Karpas-422 (cell line): ENCODE data around the gene TTC34. TPM values are rescaled to one million over a fixed set of nuclear protein-coding genes. Genes with fewer than 3 reads are reported as not detected.

Experiments used
- DNase-seq: peaks from one replicate; pipeline ENCODE4 v3.0.0-alpha.2; 2015
- H2AFZ ChIP-seq: fragments of 200-600 bp; sonication (generic); 2 replicates; pipeline ENCODE4 v1.6.1; 2014; ENCODE audit warnings: antibody characterized with exemption, low read length, mixed read lengths
- H3K27ac ChIP-seq: fragments of 200-600 bp; sonication (generic); 2 replicates; pipeline ENCODE4 v1.5.1; 2014; ENCODE audit warnings: mild to moderate bottlenecking, low read length, moderate library complexity
- H3K27me3 ChIP-seq: fragments of 200-600 bp; sonication (generic); 2 replicates; pipeline ENCODE4 v1.6.1; 2014; ENCODE audit warnings: low read length, mixed read lengths
- H3K36me3 ChIP-seq: fragments of 200-600 bp; sonication (generic); 2 replicates; pipeline ENCODE4 v1.6.1; 2014; ENCODE audit warnings: low read length, mixed read lengths; ENCODE audit not compliant: insufficient read depth
- H3K4me1 ChIP-seq: fragments of 200-600 bp; sonication (generic); 2 replicates; pipeline ENCODE4 v1.6.1; 2014; ENCODE audit warnings: mild to moderate bottlenecking, low read length, mixed read lengths
- H3K4me2 ChIP-seq: fragments of 200-600 bp; sonication (generic); 2 replicates; pipeline ENCODE4 v1.6.1; 2014; ENCODE audit warnings: low read length, low read depth, mild to moderate bottlenecking; ENCODE audit not compliant: poor library complexity, severe bottlenecking
- H3K4me3 ChIP-seq: fragments of 200-600 bp; sonication (generic); 2 replicates; pipeline ENCODE4 v1.5.1; 2014; ENCODE audit warnings: mild to moderate bottlenecking, antibody characterized with exemption, low read length, mixed read lengths
- H3K79me2 ChIP-seq: fragments of 200-600 bp; sonication (generic); 2 replicates; pipeline ENCODE4 v1.6.1; 2014; ENCODE audit warnings: mild to moderate bottlenecking, low read length, mixed read lengths
- H3K9ac ChIP-seq: fragments of 200-600 bp; sonication (generic); 2 replicates; pipeline ENCODE4 v1.6.0; 2014; ENCODE audit warnings: low read length
- H3K9me2 ChIP-seq: fragments of 200-600 bp; sonication (generic), shearing (Covaris generic); replicated peaks from 2 replicates; pipeline ENCODE4 v1.6.0; 2014; ENCODE audit warnings: mild to moderate bottlenecking, low read length, moderate library complexity; ENCODE audit not compliant: insufficient read depth
- H3K9me3 ChIP-seq: fragments of 300-700, 200-600 bp; sonication (generic); 2 replicates; pipeline ENCODE4 v1.6.1; 2014; ENCODE audit warnings: low read length, mixed read lengths
- H4K20me1 ChIP-seq: fragments of 200-600 bp; sonication (generic); 2 replicates; pipeline ENCODE4 v1.6.1; 2014; ENCODE audit warnings: mild to moderate bottlenecking, antibody characterized with exemption, low read length, low read depth; ENCODE audit not compliant: insufficient read depth
- total RNA-seq: library from RNA; depleted of rRNA; stranded (reverse); fragments of >200 nt; shearing (Covaris generic); gene quantifications from 2 replicates; pipeline ENCODE4 v1.2.3, GENCODE V29; 2014; ENCODE audit warnings: low replicate concordance

The TTC34 gene
- total RNA-seq, 1 experiment from 2014 or later, result 1.0 TPM

DNA sequence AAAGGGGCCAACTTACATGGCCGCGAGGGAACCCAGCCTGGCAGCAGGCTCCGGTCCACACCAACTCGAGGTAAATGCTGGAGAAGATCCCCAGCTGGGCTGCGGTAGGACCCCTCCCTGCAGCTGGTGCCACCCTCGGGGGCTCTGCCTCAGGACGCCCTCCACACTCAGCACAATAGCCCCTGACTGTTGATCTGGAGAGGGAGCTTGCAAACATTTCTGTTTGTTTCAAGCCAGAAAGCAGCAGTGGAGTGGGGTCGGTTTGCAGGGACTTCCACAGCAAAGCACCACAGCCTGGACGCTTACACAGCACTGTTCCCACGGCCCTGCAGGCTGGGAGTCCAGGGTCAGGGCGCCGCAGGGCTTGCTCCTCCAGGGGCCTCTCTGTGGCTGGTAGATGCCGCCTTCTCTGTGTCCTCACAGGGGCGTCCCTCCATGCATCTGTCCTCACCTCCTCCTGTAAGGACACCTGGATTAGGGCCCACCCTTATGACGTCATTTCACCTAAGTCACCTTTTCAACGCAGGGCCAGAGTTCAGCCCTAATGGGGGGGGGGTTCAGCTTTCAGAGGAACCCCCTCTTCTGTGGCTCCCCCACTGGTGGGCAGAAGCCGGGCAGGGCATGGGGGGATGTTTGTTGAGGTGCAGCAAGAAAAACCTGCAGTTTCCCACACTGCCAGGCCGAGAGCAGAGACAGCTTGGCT is 24.1 kb upstream of the TTC34 start:
- Histone ChIP-seq H3K27me3 (no peaks in the 10 kb centered on the region), H3K9me2 (no peaks in the 10 kb centered on the region), H3K27ac (no peak overlapping the region), H3K9me3 (0 out of 2 replicates have a peak, but pooled peaks cover 3% of the 10 kb centered on the region), H3K79me2 (no peaks in the 10 kb centered on the region), H3K4me1 (no peaks in the 10 kb centered on the region), H3K9ac (no peak overlapping the region), H2AFZ (no peak overlapping the region), H4K20me1 (no peaks in the 10 kb centered on the region; the same call in 1 of the 2 replicates), H3K36me3 (no peaks in the 10 kb centered on the region), H3K4me2 (no peak overlapping the region), H3K4me3 (no peak overlapping the region)
- DNase-seq, result no peak

DNA sequence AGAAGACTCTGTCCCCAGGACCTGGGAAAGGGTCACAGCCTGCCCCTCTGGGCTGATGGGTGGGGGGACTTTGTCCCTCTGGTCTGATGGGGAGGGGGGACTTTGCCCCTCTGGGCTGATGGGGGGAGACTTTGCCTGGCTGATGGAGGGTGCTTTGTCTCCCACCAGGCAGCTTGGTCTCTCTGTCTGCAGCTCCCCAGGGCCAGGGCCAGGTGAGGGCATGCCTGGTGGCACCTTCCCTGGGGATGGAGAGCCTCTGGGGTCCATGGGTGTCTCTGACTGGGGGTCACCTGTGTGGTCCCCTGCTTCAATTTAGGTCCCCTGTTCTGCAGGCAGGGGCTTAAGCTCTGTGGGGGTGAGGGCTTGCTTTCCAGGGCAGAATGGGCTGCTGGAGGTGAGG is 23.5 kb upstream of the TTC34 start:
- Histone ChIP-seq H3K27me3 (no peaks in the 10 kb centered on the region), H3K79me2 (no peaks in the 10 kb centered on the region), H3K9me2 (no peaks in the 10 kb centered on the region)

DNA sequence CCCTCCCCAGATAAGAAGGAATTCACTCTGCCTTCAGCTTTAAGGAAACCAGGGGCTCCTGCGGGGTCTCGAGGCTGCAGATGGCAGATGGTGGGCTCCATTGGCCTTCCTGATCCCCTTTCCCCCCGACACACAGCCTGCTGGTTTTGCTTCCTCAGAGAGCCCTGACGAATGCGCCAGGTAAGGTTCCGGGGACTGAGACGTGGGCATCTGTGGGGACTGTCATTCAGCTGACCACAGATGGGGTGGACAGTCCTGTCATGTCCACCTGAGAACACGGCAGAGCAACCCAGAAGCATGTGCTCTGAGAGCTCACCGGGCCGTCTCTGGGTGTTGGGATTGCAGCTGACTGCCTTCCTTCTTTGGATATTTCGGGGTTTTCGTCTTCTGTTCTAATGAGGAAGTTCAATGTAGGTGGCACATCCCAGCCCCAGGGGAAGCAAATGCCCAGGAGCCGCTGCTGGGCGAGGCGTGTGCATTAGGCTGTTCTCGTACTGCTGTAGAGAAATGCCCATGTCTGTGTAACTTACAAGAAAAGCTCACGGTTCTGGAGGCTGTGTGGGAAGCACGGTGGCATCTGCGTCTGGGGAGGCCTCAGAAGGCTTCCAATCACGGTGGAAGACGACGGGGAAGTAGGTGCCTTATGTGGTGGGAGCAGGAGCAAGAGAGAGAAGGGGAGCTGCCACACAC is 22.6 kb upstream of the TTC34 start:
- Histone ChIP-seq H2AFZ (no peak overlapping the region), H3K9me2 (no peaks in the 10 kb centered on the region), H3K27ac (no peak overlapping the region), H3K9ac (no peak overlapping the region), H3K4me3 (no peak overlapping the region), H3K4me1 (no peaks in the 10 kb centered on the region), H3K4me2 (no peak overlapping the region), H3K9me3 (0 out of 2 replicates have a peak, but pooled peaks cover 3% of the 10 kb centered on the region), H4K20me1 (no peaks in the 10 kb centered on the region; the same call in 1 of the 2 replicates), H3K79me2 (no peaks in the 10 kb centered on the region), H3K36me3 (no peaks in the 10 kb centered on the region), H3K27me3 (no peaks in the 10 kb centered on the region)
- no peak for DNase-seq

More for the DNA sequence above, 23.5 kb upstream of the TTC34 start:
- Histone ChIP-seq H3K4me3 (no peak overlapping the region), H3K4me2 (no peak overlapping the region), H2AFZ (no peak overlapping the region), H3K4me1 (no peaks in the 10 kb centered on the region), H4K20me1 (no peaks in the 10 kb centered on the region; the same call in 1 of the 2 replicates), H3K36me3 (no peaks in the 10 kb centered on the region), H3K27ac (no peak overlapping the region), H3K9me3 (0 out of 2 replicates have a peak, but pooled peaks cover 3% of the 10 kb centered on the region), H3K9ac (no peak overlapping the region)
- DNase-seq, result no peak

DNA sequence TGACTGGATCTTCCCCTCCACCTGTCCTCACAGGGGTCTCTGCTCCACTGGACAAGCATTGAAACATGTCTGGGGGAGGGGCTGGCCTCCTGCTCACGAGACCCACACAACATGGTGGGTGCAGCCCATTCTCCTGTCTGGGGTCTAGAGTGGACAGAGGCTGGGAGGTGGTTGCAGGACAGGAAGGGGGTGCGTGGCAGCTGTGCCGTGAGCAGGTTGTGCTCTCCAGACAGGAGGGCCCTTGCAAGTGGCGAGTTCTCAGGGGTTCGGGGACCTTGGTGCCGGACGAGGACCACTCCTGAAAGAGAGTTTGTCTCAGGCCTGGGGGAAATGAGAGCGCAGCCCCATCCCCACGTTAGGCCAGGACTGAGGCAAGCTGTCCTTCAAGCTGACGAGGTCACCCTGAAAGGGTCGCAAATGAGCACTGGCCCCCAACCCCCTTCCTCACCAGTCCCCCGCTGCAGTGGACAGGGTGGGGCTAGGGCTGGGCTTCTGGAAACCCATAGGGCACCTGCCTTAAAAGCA is 21.2 kb upstream of the TTC34 start:
- Histone ChIP-seq H3K4me3 (no peak overlapping the region), H3K9ac (no peak overlapping the region), H2AFZ (no peak overlapping the region), H3K27ac (no peak overlapping the region), H3K4me2 (no peak overlapping the region), H3K4me1 (no peaks in the 10 kb centered on the region), H3K9me3 (0 out of 2 replicates have a peak, but pooled peaks cover 3% of the 10 kb centered on the region), H3K27me3 (no peaks in the 10 kb centered on the region), H3K36me3 (no peaks in the 10 kb centered on the region), H4K20me1 (no peaks in the 10 kb centered on the region; the same call in 1 of the 2 replicates), H3K79me2 (no peaks in the 10 kb centered on the region), H3K9me2 (no peaks in the 10 kb centered on the region)
- no peak for DNase-seq

GRCh38 chr1:2821966-2822620 is 20.6 kb upstream of the TTC34 start:
- no peaks in the 10 kb centered on the region for H3K27me3 ChIP-seq
- H3K9me3 ChIP-seq, result no peaks in the 10 kb centered on the region
- no peaks in the 10 kb centered on the region; the same call in 1 of the 2 replicates for H4K20me1 ChIP-seq
- H3K9me2 ChIP-seq, result no peaks in the 10 kb centered on the region
- no peak overlapping the region for H3K9ac ChIP-seq
- no peak overlapping the region for H3K27ac ChIP-seq
- no peaks in the 10 kb centered on the region for H3K4me1 ChIP-seq
- H3K79me2 ChIP-seq, result no peaks in the 10 kb centered on the region
- H3K4me3 ChIP-seq, result no peak overlapping the region
- no peak overlapping the region for H3K4me2 ChIP-seq
- H3K36me3 ChIP-seq, result no peaks in the 10 kb centered on the region
- H2AFZ ChIP-seq, result no peak overlapping the region
- DNase-seq, result peak; percentile 62

- H3K9me3 ChIP-seq, result no peaks in the 10 kb centered on the region
- no peaks in the 10 kb centered on the region for H3K36me3 ChIP-seq
- DNase-seq, result no peak
- H3K9me2 ChIP-seq, result no peaks in the 10 kb centered on the region
- no peak overlapping the region for H3K27ac ChIP-seq
- H3K4me2 ChIP-seq, result no peak overlapping the region
- H4K20me1 ChIP-seq, result no peaks in the 10 kb centered on the region; the same call in 1 of the 2 replicates
- H2AFZ ChIP-seq, result no peak overlapping the region
- no peak overlapping the region for H3K9ac ChIP-seq
- no peaks in the 10 kb centered on the region for H3K27me3 ChIP-seq
- no peak overlapping the region for H3K4me3 ChIP-seq
- no peaks in the 10 kb centered on the region for H3K4me1 ChIP-seq
- no peaks in the 10 kb centered on the region for H3K79me2 ChIP-seq
These were observed 20.0 kb upstream of the TTC34 start for GRCh38 chr1:2821373-2821955.

DNA sequence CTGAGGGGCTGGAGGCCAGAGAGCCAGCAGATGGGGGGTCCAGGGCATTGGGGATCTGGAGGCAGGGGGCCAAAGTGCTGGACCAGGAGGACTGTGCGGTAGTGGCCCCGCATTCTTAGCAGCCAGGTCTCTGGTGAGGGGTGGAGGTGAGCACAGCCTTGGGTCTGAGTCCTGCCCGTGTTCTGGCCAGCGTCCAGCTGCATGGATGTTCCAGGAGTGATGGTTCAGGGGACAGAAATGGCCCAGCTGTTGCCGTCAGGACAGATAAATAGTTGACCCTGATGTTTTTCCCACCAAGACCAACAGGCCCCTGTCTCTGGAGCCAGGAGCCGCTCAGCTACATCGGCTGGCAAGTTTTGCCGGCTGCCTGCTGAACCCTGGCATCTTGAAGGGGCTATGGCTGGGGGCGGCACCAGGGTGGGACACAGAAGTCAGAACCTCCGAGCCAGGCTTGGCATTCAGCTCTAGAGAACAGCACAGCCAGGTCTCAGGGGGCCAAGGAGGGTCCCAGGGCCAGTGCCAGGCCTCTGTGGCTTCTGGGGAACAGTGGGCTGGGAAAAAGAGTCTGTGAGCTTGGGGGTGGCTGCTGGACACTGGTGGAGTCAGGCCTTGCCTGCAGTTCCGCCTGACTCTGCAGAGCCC is 19.4 kb upstream of the TTC34 start:
- Histone ChIP-seq H3K9me3 (no peaks in the 10 kb centered on the region), H2AFZ (no peak overlapping the region), H4K20me1 (no peaks in the 10 kb centered on the region; the same call in 1 of the 2 replicates), H3K27ac (no peak overlapping the region), H3K9ac (no peak overlapping the region), H3K9me2 (no peaks in the 10 kb centered on the region), H3K4me2 (no peak overlapping the region), H3K36me3 (no peaks in the 10 kb centered on the region), H3K4me3 (no peak overlapping the region), H3K79me2 (no peaks in the 10 kb centered on the region), H3K27me3 (no peaks in the 10 kb centered on the region), H3K4me1 (no peaks in the 10 kb centered on the region)
- no peak for DNase-seq
